Thyroid gland (tissue), 4 donors: ENCODE measurements around the gene CLRN3.

Experiments used
- CTCF ChIP-seq, 6 experiments: fragments of 200-600 bp in 3 of 6; fragments of 450-650 bp in 3 of 6; sonication (generic) in 3 of 6; IDR thresholded peaks; one replicate each; pipeline ENCODE4 v1.5.1; 2016 to 2019; ENCODE audit warnings: antibody characterized with exemption in 6 of 6, mild to moderate bottlenecking in 2 of 6, inconsistent platforms in 1 of 6, moderate library complexity in 1 of 6
- POLR2A ChIP-seq, 2 donors: fragments of 450-650 bp; IDR thresholded peaks; one replicate each; pipeline ENCODE4 v1.6.1; 2017; ENCODE audit warnings: antibody characterized with exemption in 2 of 2, mild to moderate bottlenecking in 2 of 2, moderate library complexity in 1 of 2

GRCh38 chr10:127899766-127900387 is 7.1 kb upstream of the CLRN3 start:
- no peak for TF ChIP-seq CTCF (IDR thresholded peaks at IDR 0.05)
- no peak for TF ChIP-seq POLR2A (IDR thresholded peaks at IDR 0.05)
